CD14-positive monocyte (primary cell): ENCODE measurements around the gene GZMB. TPM values are rescaled to one million over a fixed set of nuclear protein-coding genes. Genes with fewer than 3 reads are reported as not detected.

Source experiments
- DNase-seq, 3 donors: peaks; one replicate each; pipeline ENCODE4 v3.0.0-alpha.2; 2011 to 2022
- H2AFZ ChIP-seq: 2 replicates; pipeline ENCODE4 v1.6.0; 2012; ENCODE audit warnings: mild to moderate bottlenecking, low read depth, low read length, inconsistent platforms; ENCODE audit not compliant: insufficient read depth, poor library complexity, severe bottlenecking
- H3K27ac ChIP-seq, 2 donors: 1 replicate in 1 of 2; 2 replicates in 1 of 2; pipeline ENCODE4 v1.5.1; 2012 to 2013; ENCODE audit warnings: low read length in 2 of 2, control low read depth in 1 of 2, inconsistent platforms in 1 of 2, low read depth in 1 of 2, mild to moderate bottlenecking in 1 of 2
- H3K27me3 ChIP-seq, 2 donors: one replicate each; pipeline versions ENCODE4 v1.6.0 to v1.6.1; 2011 to 2013; ENCODE audit warnings: low read length in 2 of 2; ENCODE audit not compliant: control insufficient read depth in 2 of 2, insufficient read depth in 2 of 2
- H3K36me3 ChIP-seq, 2 donors: replicated peaks in 1 of 2; 1 replicate in 1 of 2; 2 replicates in 1 of 2; pipeline versions ENCODE4 v1.5.1 to v1.6.1; 2012 to 2013; ENCODE audit warnings: low read length in 2 of 2, control low read depth in 1 of 2, inconsistent platforms in 1 of 2, mild to moderate bottlenecking in 1 of 2; ENCODE audit not compliant: insufficient read depth in 2 of 2, control insufficient read depth in 1 of 2
- H3K4me1 ChIP-seq, 2 donors: 1 replicate in 1 of 2; 2 replicates in 1 of 2; pipeline versions ENCODE4 v1.5.1 to v1.6.1; 2012 to 2013; ENCODE audit warnings: low read length in 2 of 2, control low read depth in 1 of 2, inconsistent platforms in 1 of 2, mild to moderate bottlenecking in 1 of 2, moderate library complexity in 1 of 2; ENCODE audit not compliant: insufficient read depth in 2 of 2, control insufficient read depth in 1 of 2
- H3K4me2 ChIP-seq: replicated peaks from 2 replicates; pipeline ENCODE3; 2012; ENCODE audit warnings: low read length, moderate library complexity, mild to moderate bottlenecking; ENCODE audit not compliant: poor library complexity, severe bottlenecking; ENCODE audit errors: extremely low read depth
- H3K4me3 ChIP-seq, 3 experiments: fragments of 200-600 bp in 1 of 3; sonication (generic) in 1 of 3; replicated peaks in 1 of 3; 1 replicate in 2 of 3; 2 replicates in 1 of 3; pipeline ENCODE4 v1.5.1; 2011 to 2013; ENCODE audit warnings: low read length in 3 of 3, mild to moderate bottlenecking in 3 of 3, control low read depth in 2 of 3, low read depth in 2 of 3, inconsistent platforms in 1 of 3, moderate library complexity in 1 of 3
- H3K79me2 ChIP-seq: 2 replicates; pipeline ENCODE4 v1.6.0; 2012; ENCODE audit warnings: mild to moderate bottlenecking, control low read depth, inconsistent platforms, low read length, moderate library complexity; ENCODE audit not compliant: insufficient read depth
- H3K9ac ChIP-seq: 2 replicates; pipeline ENCODE4 v1.6.0; 2017; ENCODE audit warnings: low read length, mild to moderate bottlenecking; ENCODE audit not compliant: insufficient read depth, poor library complexity, severe bottlenecking
- H3K9me3 ChIP-seq, 2 donors: replicated peaks in 1 of 2; 1 replicate in 1 of 2; 2 replicates in 1 of 2; pipeline versions ENCODE4 v1.5.1 to v1.6.1; 2012 to 2013; ENCODE audit warnings: low read length in 2 of 2, control low read depth in 1 of 2; ENCODE audit not compliant: control insufficient read depth in 1 of 2, insufficient read depth in 1 of 2
- H4K20me1 ChIP-seq: 2 replicates; pipeline ENCODE4 v1.6.0; 2012; ENCODE audit warnings: mild to moderate bottlenecking, low read length, control low read depth, moderate library complexity; ENCODE audit not compliant: insufficient read depth
- H3K27ac Mint-ChIP-seq, 7 donors: one replicate each; pipeline ENCODE4 v1.8.0; 2020; ENCODE audit warnings: mild to moderate bottlenecking in 7 of 7, mixed read lengths in 7 of 7, moderate library complexity in 6 of 7, inconsistent platforms in 2 of 7
- H3K27me3 Mint-ChIP-seq, 3 donors: one replicate each; pipeline ENCODE4 v1.8.0; 2021 to 2022; ENCODE audit warnings: low read depth in 3 of 3, mild to moderate bottlenecking in 3 of 3, mixed read lengths in 3 of 3, moderate library complexity in 3 of 3, inconsistent platforms in 1 of 3
- H3K36me3 Mint-ChIP-seq, 2 donors: one replicate each; pipeline ENCODE4 v1.8.0; 2020; ENCODE audit warnings: mixed read lengths in 2 of 2, inconsistent platforms in 1 of 2, mild to moderate bottlenecking in 1 of 2
- H3K4me1 Mint-ChIP-seq: one replicate; pipeline ENCODE4 v1.8.0; 2020; ENCODE audit warnings: mild to moderate bottlenecking, mixed read lengths
- H3K4me3 Mint-ChIP-seq, 2 donors: one replicate each; pipeline ENCODE4 v1.8.0; 2020; ENCODE audit warnings: mild to moderate bottlenecking in 2 of 2, mixed read lengths in 2 of 2, moderate library complexity in 1 of 2
- H3K9me3 Mint-ChIP-seq, 7 donors: one replicate each; pipeline ENCODE4 v1.8.0; 2020 to 2022; ENCODE audit warnings: mixed read lengths in 7 of 7, mild to moderate bottlenecking in 6 of 7, moderate library complexity in 6 of 7, inconsistent platforms in 2 of 7
- CTCF ChIP-seq: fragments of 200-600 bp; IDR thresholded peaks from one replicate; pipeline ENCODE4 v1.8.0; 2022; ENCODE audit warnings: antibody characterized with exemption, mild to moderate bottlenecking
- WGBS: methylation state at CpG from one replicate; pipeline ENCODE4 v1.1.5; 2013; ENCODE audit warnings: missing lambda C conversion rate; ENCODE audit not compliant: insufficient coverage; 5-methylcytosine and 5-hydroxymethylcytosine counted together
- intact Hi-C, 2 donors: fragments of 100-400 bp; cut with micrococcal nuclease; formaldehyde crosslinking; loops; one replicate each; pipeline versions ENCODE4 v1.15.0 to v1.15.1; 2023
- polyA plus RNA-seq, 3 donors: library from polyadenylated mRNA; depleted of rRNA in 1 of 3; unstranded in 2 of 3; stranded (reverse) in 1 of 3; fragments of 300-500 nt in 2 of 3; fragments of >200 nt in 1 of 3; fragmentation: Illumina TruSeq in 2 of 3; gene quantifications; 1 replicate in 2 of 3; 2 replicates in 1 of 3; pipeline ENCODE4 v1.2.3, GENCODE V29; 2012 to 2021

GZMB gene
- polyA plus RNA-seq, 3 donors: 1.0 to 1.3 TPM; not detected in 1

DNA sequence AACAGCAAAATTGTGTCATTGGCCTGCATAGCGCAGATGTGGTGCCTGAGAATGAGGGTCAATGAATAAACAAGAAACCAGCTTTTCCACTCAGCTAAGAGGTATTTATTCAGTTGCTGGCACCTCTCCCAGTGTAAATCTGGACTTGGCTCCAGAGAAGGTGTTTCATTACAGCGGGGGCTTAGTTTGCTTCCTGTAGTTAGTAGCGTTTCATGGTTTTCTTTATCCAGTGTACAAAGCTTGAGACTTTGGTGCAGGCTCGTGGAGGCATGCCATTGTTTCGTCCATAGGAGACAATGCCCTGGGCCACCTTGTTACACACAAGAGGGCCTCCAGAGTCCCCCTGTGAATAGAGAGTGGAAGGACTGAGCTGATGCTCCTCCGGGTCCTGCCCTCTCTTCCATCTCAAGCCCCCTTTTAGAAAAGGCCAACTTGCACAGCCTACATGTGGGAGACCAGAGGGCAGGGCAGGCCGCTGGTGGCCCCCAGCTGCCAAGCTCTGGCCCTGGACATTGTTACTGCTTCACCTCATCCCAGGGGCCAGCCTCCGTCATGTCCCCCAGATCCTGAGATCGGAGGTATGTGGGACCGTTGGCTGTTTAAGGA is 3.0 kb downstream of the GZMB start:
- intact Hi-C loops: no loop called here

DNA sequence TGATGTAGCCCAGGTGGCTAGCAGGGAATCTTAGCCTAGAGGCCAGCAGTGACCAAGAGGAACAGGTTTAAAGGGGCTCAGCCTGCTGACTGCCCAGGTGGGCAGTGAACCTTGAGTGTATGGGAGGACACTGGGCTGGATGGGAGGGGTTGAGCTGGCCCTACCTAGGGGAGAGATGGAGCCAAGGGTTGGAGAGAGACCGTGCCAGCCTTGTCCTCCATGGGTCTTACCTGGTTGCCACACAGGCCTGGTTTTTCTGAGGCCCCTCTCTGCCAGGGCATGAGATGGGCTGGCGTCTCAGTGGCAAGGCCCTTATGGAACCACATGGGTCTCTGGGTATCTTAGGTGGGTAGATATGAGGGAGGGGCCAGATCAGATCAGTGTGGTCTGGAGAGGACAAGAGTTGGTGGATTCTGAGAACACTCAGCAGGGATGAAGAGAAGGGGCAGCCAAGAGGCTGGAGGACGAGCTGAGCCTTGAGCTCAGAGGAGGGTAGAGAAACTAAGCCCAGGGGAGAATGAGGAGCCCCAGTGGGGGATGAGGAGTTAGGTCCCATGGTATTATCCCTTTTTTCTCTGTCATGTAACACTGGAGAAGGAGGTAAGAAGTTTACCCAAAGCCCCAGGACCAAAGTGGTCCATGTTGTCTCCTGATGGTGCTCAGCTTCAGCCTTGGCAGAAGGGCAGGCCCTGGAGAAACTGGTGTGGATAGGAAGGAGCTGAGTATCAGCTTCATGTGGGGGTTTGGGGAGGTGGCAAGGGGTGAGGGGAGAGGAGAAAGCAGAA is 3.7 kb downstream of the GZMB start:
- H3K4me1 Mint-ChIP-seq: peaks cover 2% of the 10 kb centered on the region
- Histone ChIP-seq H3K9ac (no peak overlapping the region), H3K4me3 (no peak overlapping the region), H2AFZ (no peak overlapping the region), H3K27ac (no peak overlapping the region), H3K9me3 (no peaks in the 10 kb centered on the region), H4K20me1 (no peaks in the 10 kb centered on the region), H3K79me2 (no peaks in the 10 kb centered on the region), H3K4me2 (no peak overlapping the region), H3K27me3 (no peaks in the 10 kb centered on the region), H3K36me3 (no peaks in the 10 kb centered on the region), H3K4me1 (no peaks in the 10 kb centered on the region)
- no peak for TF ChIP-seq CTCF
- peak overlapping the region in 1 of 7 donors; percentile 46 for H3K27ac Mint-ChIP-seq
- H3K9me3 Mint-ChIP-seq: peaks cover 0 to 4% (median 0%) of the 10 kb centered on the region in 7 donors
- no peak overlapping the region for H3K4me3 Mint-ChIP-seq
- no peaks in the 10 kb centered on the region for H3K36me3 Mint-ChIP-seq
- peaks cover 0 to 3% (median 2%) of the 10 kb centered on the region in 3 donors for H3K27me3 Mint-ChIP-seq
- WGBS: 97% methylated on average over 3 of the region's 3 CpGs
- DNase-seq: no peak
- intact Hi-C loops: no loop called here

More for the DNA sequence above, 3.0 kb downstream of the GZMB start:
- no peak overlapping the region for H3K4me2 ChIP-seq
- H2AFZ ChIP-seq: no peak overlapping the region
- DNase-seq: no peak
- no peaks in the 10 kb centered on the region for H3K79me2 ChIP-seq
- no peak overlapping the region for H3K27ac ChIP-seq
- WGBS: 94% methylated on average over 5 of the region's 10 CpGs
- no peak overlapping the region for H3K4me3 Mint-ChIP-seq
- H3K36me3 Mint-ChIP-seq: no peaks in the 10 kb centered on the region
- H3K4me1 Mint-ChIP-seq: peaks cover 2% of the 10 kb centered on the region
- no peaks in the 10 kb centered on the region for H3K4me1 ChIP-seq
- peaks cover 0 to 4% (median 0%) of the 10 kb centered on the region in 7 donors for H3K9me3 Mint-ChIP-seq
- H3K4me3 ChIP-seq: no peak overlapping the region
- no peak overlapping the region for H3K9ac ChIP-seq
- no peak overlapping the region for H3K27ac Mint-ChIP-seq
- no peaks in the 10 kb centered on the region for H4K20me1 ChIP-seq
- no peak for TF ChIP-seq CTCF
- H3K36me3 ChIP-seq: no peaks in the 10 kb centered on the region
- H3K9me3 ChIP-seq: no peaks in the 10 kb centered on the region
- H3K27me3 Mint-ChIP-seq: peaks cover 0 to 3% (median 2%) of the 10 kb centered on the region in 3 donors
- no peaks in the 10 kb centered on the region for H3K27me3 ChIP-seq
